Kidney (tissue), 14 donors: ENCODE data around the gene LPCAT1. TPM values are rescaled to one million over a fixed set of nuclear protein-coding genes. Genes with fewer than 3 reads are reported as not detected.

Source experiments
- DNase-seq, 5 donors: peaks; one replicate each; pipeline ENCODE4 v3.0.0-alpha.2; 2013 to 2020
- FAIRE-seq: peaks from 2 replicates; lab custom pipeline; 2012; peaks lifted over from hg19 to GRCh38; lab: Jason Lieb, UNC
- H3K27ac ChIP-seq, 2 donors: one replicate each; pipeline ENCODE4 v1.7.0; 2013; ENCODE audit warnings: low read depth in 2 of 2, low read length in 2 of 2, inconsistent platforms in 1 of 2
- H3K27me3 ChIP-seq: one replicate; pipeline ENCODE4 v1.7.1; 2013; ENCODE audit warnings: low read length, inconsistent platforms; ENCODE audit not compliant: control insufficient read depth, insufficient read depth
- H3K36me3 ChIP-seq, 3 donors: one replicate each; pipeline versions ENCODE4 v1.7.0 to v1.7.1; 2013; ENCODE audit warnings: low read length in 3 of 3, control low read depth in 1 of 3, inconsistent platforms in 1 of 3; ENCODE audit not compliant: insufficient read depth in 3 of 3, control insufficient read depth in 2 of 3
- H3K4me1 ChIP-seq, 3 donors: one replicate each; pipeline versions ENCODE4 v1.7.0 to v1.7.1; 2013; ENCODE audit warnings: low read length in 3 of 3, inconsistent platforms in 1 of 3, low read depth in 1 of 3; ENCODE audit not compliant: control insufficient read depth in 2 of 3, insufficient read depth in 2 of 3
- H3K4me3 ChIP-seq, 3 donors: one replicate each; pipeline versions ENCODE4 v1.7.0 to v1.8.1; 2013; ENCODE audit warnings: low read length in 3 of 3, control low read depth in 1 of 3, inconsistent platforms in 1 of 3
- H3K9ac ChIP-seq, 3 donors: one replicate each; pipeline versions ENCODE4 v1.7.0 to v1.7.1; 2013; ENCODE audit warnings: low read length in 3 of 3, control low read depth in 1 of 3, inconsistent platforms in 1 of 3
- H3K9me3 ChIP-seq, 3 donors: one replicate each; pipeline versions ENCODE4 v1.7.0 to v1.7.1; 2013; ENCODE audit warnings: low read length in 3 of 3, control low read depth in 1 of 3, inconsistent platforms in 1 of 3; ENCODE audit not compliant: control insufficient read depth in 2 of 3, insufficient read depth in 1 of 3
- CTCF ChIP-seq: IDR thresholded peaks from 3 replicates; pipeline ENCODE4 v1.5.1; 2012; ENCODE audit warnings: mild to moderate bottlenecking, moderate library complexity, borderline replicate concordance; ENCODE audit not compliant: insufficient read depth; ENCODE audit errors: extremely low read depth
- intact Hi-C: fragments of 100-400 bp; cut with DNase I; formaldehyde crosslinking; loops from one replicate; pipeline ENCODE4 v1.11.1; 2022
- polyA plus RNA-seq: library from polyadenylated mRNA; stranded (reverse); fragments of 350-450 nt; fragmentation: Illumina TruSeq; extraction: RNeasy Lipid Tissue Mini Kit (QIAGEN cat#74804); gene quantifications from one replicate; pipeline ENCODE4 v1.2.3, GENCODE V29; 2014; ENCODE audit warnings: low read depth, low replicate concordance; ENCODE audit not compliant: insufficient read depth
- total RNA-seq: library from RNA; stranded (reverse); fragmentation: NEBNext Ultra II Directional; extraction: Animal tissue kit (Norgen Biotek cat#: 25700); gene quantifications from one replicate; pipeline ENCODE4 v1.2.1, GENCODE V29; 2021
- donor health status: control.
- donor health status: control.
- donor health status: control.
- donor health status: control.
- donor health status: control.
- donor health status: DM: yes; HTN: yes; CAD: no.
- donor health status: Normal renal cell carcinoma (clear cell type).

LPCAT1 gene
- total and polyA plus RNA-seq, 2 donors from 2014 or later = 22.2 to 46.5 TPM

DNA sequence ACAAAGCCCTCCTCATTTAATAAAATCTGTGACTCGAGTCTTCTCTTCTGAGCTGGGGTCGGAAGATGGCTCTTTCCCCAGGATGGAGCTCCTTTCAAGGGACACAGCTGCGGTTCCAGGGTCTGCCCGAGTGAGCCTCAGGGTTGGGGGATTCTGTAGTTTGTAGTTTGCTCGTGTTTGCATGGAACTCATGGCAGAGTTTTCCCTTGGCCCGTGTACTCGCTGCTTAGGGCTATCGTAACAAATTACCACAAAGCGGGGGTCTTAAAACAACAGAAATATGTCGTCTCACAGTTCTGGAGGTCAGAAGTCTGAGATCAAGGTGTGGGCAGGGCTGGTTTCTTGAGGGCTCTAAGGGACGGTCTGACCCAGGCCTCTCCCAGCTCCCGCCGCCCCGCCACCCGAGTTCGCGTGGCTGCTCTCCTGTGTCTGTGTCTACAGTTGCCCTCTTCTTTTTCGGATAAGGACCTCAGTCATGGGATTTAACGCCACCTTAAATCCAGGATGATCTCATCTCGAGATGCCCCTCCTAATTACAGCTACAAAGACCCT, 13.9 kb upstream of the LPCAT1 start:
- DNase-seq (no peak), FAIRE-seq (no peak)
- no peaks in the 10 kb centered on the region for H3K9me3 ChIP-seq
- no peaks in the 10 kb centered on the region for H3K4me1 ChIP-seq
- no peak overlapping the region for H3K4me3 ChIP-seq
- no peaks in the 10 kb centered on the region for H3K27me3 ChIP-seq
- H3K36me3 ChIP-seq = no peaks in the 10 kb centered on the region
- no peak for TF ChIP-seq CTCF
- intact Hi-C loops = no loop called here
- H3K9ac ChIP-seq = no peak overlapping the region
- no peak overlapping the region for H3K27ac ChIP-seq

DNA sequence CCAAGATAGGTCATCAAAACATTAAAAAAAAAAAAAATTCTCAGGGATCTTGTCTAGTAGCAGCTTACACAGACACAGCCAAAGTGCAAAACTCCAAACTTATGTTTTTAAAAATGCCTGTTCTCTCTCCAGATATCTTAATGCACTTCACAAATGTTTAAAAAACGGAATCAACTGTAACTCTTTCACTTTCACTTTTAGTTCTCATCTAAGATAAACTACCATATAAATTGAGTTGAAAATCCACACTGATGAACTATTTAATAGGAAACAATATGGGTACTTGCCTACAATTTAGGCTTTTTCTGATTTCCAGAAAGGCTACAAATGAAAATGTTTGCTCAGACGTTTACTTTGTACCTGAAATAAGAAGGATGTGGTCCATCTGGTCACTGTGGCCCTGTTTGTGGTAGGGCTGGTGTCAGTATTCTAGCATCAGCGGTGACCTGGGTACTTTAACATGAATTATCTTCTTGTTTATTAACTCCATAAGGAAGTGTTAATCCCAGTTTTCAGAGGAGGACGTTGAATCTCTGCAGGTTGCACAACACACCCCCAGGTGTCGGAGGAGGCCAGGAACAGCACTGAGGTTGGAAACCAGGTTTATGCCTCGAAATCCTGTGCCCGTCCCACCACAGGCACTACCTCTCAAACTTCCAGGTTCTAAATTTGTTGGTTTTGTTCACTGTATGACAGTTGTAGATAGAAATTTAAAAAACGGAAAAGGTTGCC, 13.3 kb upstream of the LPCAT1 start:
- no peak for DNase-seq
- FAIRE-seq = no peak
- Histone ChIP-seq H3K27me3 (no peaks in the 10 kb centered on the region), H3K4me1 (no peaks in the 10 kb centered on the region), H3K9me3 (no peaks in the 10 kb centered on the region), H3K36me3 (no peaks in the 10 kb centered on the region), H3K9ac (peak overlapping the region in 1 of 3 donors; percentile 28), H3K27ac (no peak overlapping the region), H3K4me3 (peak overlapping the region in 2 of 3 donors; percentile 43 to 44)
- TF ChIP-seq CTCF = no peak
- intact Hi-C loops = no loop called here

DNA sequence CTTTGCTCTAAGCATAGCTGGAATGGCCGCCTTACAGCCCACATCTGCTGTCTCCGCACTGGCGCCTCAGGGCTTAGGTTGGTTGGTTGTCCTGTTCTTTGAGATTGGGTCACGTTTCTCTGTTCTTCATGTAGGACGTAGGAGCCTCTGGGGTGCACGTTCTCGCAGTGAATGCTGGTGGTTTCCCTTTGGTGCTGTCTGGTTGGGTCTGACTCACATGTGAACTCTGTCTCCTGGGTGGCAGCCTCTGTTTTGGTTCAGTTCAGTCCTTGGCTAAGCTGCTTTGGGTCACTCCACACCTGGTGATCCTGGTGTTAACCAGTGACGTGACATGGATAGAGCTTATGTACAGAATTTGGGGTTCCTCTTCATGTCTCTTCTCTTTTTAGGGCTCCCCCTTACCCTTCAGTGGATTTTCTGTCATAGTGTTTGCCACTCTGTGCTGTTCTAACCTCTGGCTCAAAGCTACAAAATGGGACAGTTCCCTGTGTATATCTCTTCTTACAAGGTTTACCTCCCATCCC, 12.6 kb upstream of the LPCAT1 start:
- Histone ChIP-seq H3K4me3 (peak overlapping the region in 2 of 3 donors; percentile 43 to 44), H3K27ac (no peak overlapping the region), H3K9ac (peak overlapping the region in 1 of 3 donors; percentile 28), H3K9me3 (no peaks in the 10 kb centered on the region), H3K27me3 (no peaks in the 10 kb centered on the region), H3K4me1 (no peaks in the 10 kb centered on the region), H3K36me3 (no peaks in the 10 kb centered on the region)
- intact Hi-C loops = no loop called here
- FAIRE-seq = no peak
- no peak for TF ChIP-seq CTCF
- no peak for DNase-seq
